Astrocyte of the spinal cord (primary cell): ENCODE results near the gene PLXNA2.

Experiments
- DNase-seq: peaks from one replicate; pipeline ENCODE4 v3.0.0; 2011; ENCODE audit warnings: low read depth, low spot score
- H3K4me3 ChIP-seq: 2 replicates; pipeline ENCODE4 v1.5.1; 2011; ENCODE audit warnings: low read depth, mild to moderate bottlenecking, low read length, moderate library complexity
- in situ Hi-C: cut with HindIII; loops from 2 replicates; pipeline ENCODE4 v1.10.0; 2017; ENCODE audit warnings: low sequenced_read_pairs
- TF ChIP-seq, protein P1 (sequence below): IDR thresholded peaks from 2 replicates; pipeline ENCODE4 v1.5.1; 2012; ENCODE audit warnings: low read depth, mild to moderate bottlenecking, low read length, inconsistent platforms

The PLXNA2 gene

DNA sequence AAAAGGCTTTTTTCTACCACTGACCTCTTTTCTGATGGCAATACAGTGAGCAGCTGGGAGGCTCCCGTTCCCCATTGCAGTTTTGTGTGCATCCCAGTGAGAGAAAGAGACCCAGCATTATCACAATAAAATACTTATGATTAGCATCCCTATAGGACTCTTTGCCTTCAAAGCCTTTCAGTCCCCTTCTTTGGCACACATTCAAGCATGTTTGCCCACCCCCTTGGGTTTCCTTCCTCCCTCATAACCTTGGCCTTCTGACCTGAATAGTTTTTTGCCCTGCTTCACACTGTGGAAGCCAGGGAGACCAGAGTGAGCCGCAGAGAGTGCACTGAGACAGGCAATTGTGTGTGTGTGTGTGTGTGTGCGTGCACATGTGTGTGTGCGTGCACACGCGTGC is 13.2 kb upstream of the PLXNA2 start:
- DNase-seq = no peak
- in situ Hi-C loops = no loop called here
- TF ChIP-seq, protein P1, sequence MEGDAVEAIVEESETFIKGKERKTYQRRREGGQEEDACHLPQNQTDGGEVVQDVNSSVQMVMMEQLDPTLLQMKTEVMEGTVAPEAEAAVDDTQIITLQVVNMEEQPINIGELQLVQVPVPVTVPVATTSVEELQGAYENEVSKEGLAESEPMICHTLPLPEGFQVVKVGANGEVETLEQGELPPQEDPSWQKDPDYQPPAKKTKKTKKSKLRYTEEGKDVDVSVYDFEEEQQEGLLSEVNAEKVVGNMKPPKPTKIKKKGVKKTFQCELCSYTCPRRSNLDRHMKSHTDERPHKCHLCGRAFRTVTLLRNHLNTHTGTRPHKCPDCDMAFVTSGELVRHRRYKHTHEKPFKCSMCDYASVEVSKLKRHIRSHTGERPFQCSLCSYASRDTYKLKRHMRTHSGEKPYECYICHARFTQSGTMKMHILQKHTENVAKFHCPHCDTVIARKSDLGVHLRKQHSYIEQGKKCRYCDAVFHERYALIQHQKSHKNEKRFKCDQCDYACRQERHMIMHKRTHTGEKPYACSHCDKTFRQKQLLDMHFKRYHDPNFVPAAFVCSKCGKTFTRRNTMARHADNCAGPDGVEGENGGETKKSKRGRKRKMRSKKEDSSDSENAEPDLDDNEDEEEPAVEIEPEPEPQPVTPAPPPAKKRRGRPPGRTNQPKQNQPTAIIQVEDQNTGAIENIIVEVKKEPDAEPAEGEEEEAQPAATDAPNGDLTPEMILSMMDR = no peak
- no peak overlapping the region for H3K4me3 ChIP-seq

DNA sequence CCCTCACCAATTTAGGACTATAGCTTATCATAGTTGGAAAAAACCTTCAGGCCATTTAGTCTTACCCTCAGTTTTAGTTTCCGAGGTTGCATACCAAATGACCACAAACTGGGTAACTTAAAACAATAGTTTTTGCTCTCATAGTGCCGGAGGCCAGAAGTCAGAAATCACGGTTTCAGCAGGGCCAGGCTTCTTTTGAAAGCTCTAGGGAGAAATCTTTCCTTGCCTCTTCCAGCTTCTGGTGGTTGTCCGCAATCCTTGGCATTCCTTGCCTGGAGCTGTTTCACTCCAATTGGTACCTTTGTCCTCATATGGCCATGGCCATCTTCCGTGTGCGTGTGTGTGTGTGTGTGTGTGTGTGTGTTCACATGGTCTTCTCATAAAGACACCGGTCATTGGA is 12.4 kb upstream of the PLXNA2 start:
- in situ Hi-C loops = no loop called here
- no peak for DNase-seq
- H3K4me3 ChIP-seq = no peak overlapping the region
- TF ChIP-seq, protein P1 = no peak

DNA sequence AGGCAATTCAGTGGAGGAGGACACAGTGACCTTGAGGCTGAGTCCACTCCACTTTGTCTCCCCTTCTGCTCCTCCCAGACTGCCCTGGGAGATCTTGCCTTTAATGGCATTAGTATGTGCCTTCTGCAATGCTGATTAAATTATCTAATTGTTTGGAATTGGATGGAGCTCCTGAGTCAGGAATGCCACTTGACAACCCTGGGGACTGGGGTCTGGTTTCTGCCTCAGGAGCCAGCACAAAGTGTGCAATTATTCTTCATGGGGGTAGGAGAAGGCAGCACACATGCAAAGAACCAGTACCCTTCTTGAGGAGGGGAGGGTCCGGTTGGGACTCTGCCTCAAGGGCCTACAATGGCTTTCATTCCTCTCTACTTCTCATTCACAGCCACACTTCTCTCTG is 11.9 kb upstream of the PLXNA2 start:
- no peak overlapping the region for H3K4me3 ChIP-seq
- TF ChIP-seq, protein P1 = no peak
- DNase-seq = no peak
- in situ Hi-C loops = no loop called here

DNA sequence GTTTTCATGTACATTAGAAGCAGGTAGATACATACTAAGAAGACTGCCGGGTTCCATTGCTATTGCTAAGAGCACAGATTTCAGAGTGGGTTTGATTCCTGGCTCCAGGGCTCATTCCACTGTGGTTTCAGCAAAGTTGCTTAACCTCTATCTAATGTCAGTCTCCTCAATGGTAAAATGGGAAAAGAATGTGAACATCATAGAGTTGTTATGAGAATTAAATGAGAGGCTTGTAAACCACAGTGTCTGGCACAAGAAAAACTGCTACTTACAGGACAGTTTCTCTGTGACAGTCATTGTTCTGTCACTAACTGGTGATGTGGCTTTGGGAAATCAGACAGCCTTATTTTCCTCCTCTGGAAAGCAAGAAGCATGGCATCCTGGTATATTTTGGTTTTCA is 10.7 kb upstream of the PLXNA2 start:
- in situ Hi-C loops = no loop called here
- TF ChIP-seq, protein P1 = no peak
- DNase-seq = peak; percentile 58
- no peak overlapping the region for H3K4me3 ChIP-seq

DNA sequence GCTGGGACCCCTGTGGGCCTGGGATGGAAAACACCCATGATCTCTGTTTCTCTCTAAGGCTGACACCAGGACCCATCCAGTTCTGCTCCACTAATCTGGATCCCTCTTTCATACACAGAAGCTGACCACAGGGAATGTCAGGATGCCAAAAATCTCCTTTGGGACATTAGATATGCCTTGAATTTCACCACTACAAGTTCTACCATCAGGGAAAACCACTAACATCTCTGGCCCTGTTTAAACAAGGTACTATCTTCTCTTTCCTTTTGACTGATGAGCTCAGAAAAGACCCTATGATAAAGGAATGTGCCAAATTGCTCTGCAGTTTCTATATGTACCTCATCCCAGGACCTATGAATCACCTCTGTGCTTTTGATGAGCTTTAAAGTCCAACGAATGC is 10.2 kb upstream of the PLXNA2 start:
- TF ChIP-seq, protein P1 = no peak
- DNase-seq = no peak
- H3K4me3 ChIP-seq = no peak overlapping the region
- in situ Hi-C loops = no loop called here

DNA sequence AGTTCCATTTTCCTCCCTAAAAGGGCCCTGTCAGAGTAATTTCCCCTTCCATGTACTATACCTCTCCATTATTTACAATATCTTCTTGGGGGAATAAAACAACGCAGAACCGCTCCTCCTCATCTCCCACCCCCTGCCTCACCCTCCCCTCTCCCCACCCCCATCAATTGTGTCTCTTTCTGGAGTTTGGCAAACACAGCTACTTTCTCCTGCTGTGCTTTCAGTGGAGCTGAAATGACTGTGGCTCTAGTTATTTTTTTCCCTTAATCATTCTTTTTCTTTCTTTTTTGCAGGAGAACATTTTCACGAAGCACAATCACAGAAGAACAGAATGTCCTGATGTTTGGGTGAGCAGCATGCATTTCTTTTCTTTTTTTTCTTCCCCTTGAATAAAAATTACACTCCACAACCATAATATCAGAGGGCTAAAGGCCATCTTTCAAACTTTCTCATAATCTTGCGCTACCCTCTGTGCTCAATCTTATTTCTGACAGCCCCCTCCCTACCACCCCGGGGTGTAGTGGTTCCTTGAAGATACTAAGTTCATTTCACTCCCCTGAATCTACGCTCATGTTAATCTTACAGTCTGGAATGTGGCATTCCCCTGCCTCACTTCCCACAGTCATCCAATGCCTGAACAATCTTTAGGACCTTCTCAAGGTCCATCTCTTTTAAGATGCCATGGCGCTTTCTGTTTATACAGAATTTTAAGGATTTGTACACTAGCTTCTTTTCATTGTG is 8.8 kb upstream of the PLXNA2 start:
- H3K4me3 ChIP-seq = no peak overlapping the region
- in situ Hi-C loops = no loop called here
- DNase-seq = no peak
- TF ChIP-seq, protein P1 = no peak
